ENCODE measurements around the gene NIPAL4. TPM values are rescaled to one million over a fixed set of nuclear protein-coding genes. Genes with fewer than 3 reads are reported as not detected.
A peak's percentile ranks its signal among the peaks of the same experiment; 100 is the strongest.

Gene NIPAL4
- total RNA-seq, 1 donor from 2014 or later = 5.3 TPM

DNA sequence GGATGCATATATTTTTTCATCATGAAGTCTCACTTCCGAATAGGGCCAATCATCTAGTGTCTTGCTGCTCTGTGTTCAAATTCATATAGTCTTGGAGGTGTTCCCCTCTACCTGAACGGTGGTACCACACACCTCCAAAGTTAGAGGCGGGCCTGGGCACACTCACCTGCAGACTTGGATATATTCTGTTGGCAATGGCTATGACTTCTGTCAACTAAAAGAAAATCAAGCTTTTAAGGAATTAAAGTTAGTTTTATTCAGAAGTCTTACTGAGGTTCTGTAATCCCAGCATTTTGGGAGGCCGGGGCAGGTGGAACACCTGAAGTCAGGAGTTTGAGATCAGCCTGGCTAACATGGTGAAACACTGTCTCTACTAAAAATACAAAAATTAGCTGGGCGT lies 2.6 kb upstream of the NIPAL4 start:
- no peak for DNase-seq (ENCODE audit: low read depth)
- Histone ChIP-seq H3K27me3 (ENCODE audit: control insufficient read depth, insufficient read depth, low read length) (no peaks in the 10 kb centered on the region), H3K36me3 (ENCODE audit: control insufficient read depth, insufficient read depth, low read length) (no peaks in the 10 kb centered on the region), H3K4me3 (ENCODE audit: low read depth, low read length) (no peak overlapping the region)
- FAIRE-seq = no peak
- TF ChIP-seq, protein P1, sequence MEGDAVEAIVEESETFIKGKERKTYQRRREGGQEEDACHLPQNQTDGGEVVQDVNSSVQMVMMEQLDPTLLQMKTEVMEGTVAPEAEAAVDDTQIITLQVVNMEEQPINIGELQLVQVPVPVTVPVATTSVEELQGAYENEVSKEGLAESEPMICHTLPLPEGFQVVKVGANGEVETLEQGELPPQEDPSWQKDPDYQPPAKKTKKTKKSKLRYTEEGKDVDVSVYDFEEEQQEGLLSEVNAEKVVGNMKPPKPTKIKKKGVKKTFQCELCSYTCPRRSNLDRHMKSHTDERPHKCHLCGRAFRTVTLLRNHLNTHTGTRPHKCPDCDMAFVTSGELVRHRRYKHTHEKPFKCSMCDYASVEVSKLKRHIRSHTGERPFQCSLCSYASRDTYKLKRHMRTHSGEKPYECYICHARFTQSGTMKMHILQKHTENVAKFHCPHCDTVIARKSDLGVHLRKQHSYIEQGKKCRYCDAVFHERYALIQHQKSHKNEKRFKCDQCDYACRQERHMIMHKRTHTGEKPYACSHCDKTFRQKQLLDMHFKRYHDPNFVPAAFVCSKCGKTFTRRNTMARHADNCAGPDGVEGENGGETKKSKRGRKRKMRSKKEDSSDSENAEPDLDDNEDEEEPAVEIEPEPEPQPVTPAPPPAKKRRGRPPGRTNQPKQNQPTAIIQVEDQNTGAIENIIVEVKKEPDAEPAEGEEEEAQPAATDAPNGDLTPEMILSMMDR (IDR thresholded peaks at IDR 0.05; ENCODE audit: insufficient read depth, low read length, severe bottlenecking) = no peak

DNA sequence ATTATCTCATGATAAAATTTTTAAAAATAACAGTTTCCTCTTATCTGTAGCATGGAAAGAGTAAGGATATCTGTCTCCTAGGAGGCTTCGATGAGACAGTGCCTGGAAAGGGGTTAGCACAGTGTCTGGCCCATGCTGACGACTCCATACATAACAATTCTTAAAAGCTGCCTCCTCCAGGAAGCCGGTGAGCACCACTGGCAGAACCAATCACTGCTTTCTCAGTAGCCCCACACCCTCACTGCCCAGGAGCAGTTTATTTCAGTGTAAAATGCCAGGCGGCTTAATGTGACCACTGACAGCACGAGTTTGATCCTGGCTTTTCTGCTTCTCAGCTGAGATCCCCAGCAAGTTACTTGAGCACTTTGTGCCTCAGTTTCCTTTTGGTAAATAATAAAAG lies 1.2 kb upstream of the NIPAL4 start:
- no peak for DNase-seq (ENCODE audit: low read depth)
- no peak for FAIRE-seq
- Histone ChIP-seq H3K36me3 (ENCODE audit: control insufficient read depth, insufficient read depth, low read length) (no peaks in the 10 kb centered on the region), H3K27me3 (ENCODE audit: control insufficient read depth, insufficient read depth, low read length) (no peaks in the 10 kb centered on the region), H3K4me3 (ENCODE audit: low read depth, low read length) (no peak overlapping the region)
- TF ChIP-seq, protein P1 (IDR thresholded peaks at IDR 0.05; ENCODE audit: insufficient read depth, low read length, severe bottlenecking) = no peak

DNA sequence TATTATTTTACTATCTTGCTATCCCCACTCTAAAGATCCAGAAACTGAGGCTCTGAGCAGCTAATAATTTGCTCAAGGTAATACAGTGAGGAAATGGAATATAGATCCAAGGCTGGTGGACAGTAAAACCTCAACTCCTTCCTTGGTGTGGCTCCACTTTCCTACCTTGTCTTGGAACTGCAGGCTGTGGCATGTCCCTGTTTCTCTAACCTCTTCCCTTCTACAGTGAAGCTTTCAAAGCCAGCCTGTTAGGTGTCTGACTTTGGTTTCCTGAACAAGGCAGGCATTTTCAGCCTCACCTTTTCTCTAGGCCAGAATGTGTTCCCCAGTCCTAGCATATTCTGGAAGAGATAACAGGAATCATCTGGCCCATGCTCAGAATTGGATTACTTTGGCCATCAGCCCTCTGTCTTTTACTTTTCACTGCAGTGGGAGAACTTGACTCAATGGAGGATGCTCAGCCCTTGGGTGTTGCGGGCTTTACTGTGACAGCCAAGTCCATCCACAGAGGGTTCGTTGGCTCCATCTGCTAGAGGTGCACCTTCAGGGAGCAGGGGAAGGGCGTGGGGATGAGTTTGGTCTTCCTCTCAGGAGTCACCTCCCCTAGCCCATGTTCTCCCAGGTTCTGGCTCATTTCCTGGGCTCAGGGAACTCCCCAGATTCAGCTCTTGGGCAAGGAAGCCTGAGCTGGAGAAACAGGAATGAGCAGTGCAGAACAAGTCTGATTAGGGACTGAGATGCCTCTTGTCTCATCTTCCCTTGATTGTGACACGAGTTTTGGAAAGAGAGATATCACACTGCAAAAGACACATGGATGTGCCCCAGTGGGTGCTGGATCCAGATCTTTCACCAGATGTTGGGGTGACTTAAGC lies 1.1 kb downstream of the NIPAL4 start:
- peaks cover 5% of the 10 kb centered on the region for H3K36me3 ChIP-seq (ENCODE audit: control insufficient read depth, insufficient read depth, low read length)
- peak; percentile 85 for DNase-seq (ENCODE audit: low read depth)
- peak overlapping the region; percentile 65 for H3K4me3 ChIP-seq (ENCODE audit: low read depth, low read length)
- peak; percentile 86 for FAIRE-seq
- H3K27me3 ChIP-seq (ENCODE audit: control insufficient read depth, insufficient read depth, low read length) = no peaks in the 10 kb centered on the region
- TF ChIP-seq, protein P1 (IDR thresholded peaks at IDR 0.05; ENCODE audit: insufficient read depth, low read length, severe bottlenecking) = no peak

DNA sequence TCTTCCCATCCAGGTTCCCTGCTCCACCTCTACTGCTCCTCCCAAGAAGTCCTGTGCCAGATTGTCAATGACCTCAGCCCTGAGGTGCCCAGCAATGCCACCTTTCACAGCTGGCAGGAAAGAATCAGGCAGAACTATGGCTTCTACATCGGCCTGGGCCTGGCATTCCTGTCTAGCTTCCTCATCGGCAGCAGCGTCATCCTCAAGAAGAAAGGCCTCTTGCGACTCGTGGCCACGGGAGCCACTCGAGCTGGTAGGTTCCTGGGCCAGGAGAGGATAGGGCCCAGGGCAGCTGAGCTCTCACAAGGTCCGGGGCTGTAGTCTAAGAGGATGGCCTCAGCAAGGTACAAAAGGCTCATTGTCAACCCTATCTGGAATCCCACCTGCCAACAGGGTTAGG lies 3.1 kb downstream of the NIPAL4 start:
- TF ChIP-seq, protein P1 (IDR thresholded peaks at IDR 0.05; ENCODE audit: insufficient read depth, low read length, severe bottlenecking) = no peak
- H3K36me3 ChIP-seq (ENCODE audit: control insufficient read depth, insufficient read depth, low read length) = peaks cover 9% of the 10 kb centered on the region
- no peak overlapping the region for H3K4me3 ChIP-seq (ENCODE audit: low read depth, low read length)
- FAIRE-seq = peak; percentile 60
- H3K27me3 ChIP-seq (ENCODE audit: control insufficient read depth, insufficient read depth, low read length) = no peaks in the 10 kb centered on the region
- DNase-seq (ENCODE audit: low read depth) = peak; percentile 43

DNA sequence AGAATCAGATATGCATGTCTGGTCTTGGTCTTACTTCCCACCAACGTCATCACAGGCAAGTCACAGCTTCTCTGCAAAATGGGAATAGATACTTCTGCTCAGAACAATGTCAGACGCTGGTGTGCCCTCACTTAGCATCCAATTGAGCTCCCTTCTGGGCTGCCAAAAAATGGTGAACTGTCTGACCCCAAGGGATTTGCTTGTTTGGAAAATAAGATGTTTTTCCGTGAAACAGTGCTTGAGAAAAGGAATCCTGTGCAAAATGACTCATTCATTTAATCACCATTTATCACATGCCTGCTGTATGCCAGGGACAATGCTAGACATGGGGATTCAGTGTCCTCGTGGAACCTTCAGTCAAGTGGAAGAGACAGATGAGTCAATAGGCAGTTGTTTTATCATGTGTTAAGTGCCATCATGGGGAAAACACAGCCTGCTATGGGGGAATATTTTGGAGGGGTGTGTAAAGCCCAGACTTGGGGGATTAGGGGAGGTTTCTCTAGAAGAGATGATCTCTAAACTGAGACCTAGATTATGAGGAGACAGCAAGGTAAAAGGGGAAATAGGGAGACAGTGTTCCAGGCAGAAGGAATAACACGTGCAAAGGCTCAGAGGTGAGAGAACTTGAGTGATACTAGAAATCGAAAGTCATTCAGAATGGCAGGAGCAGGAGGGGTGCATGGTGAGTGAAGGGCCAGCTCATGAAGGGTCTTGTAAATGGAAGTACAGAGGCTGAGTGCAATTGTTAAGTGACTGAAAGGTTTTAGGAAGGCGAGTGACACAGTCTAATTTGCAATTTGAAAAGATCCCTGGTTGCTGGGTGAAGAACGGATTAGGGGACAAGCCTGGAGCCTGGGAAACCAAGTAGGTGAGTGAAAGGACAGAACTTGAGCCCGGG lies 3.9 kb downstream of the NIPAL4 start:
- TF ChIP-seq, protein P1 (IDR thresholded peaks at IDR 0.05; ENCODE audit: insufficient read depth, low read length, severe bottlenecking) = no peak
- DNase-seq (ENCODE audit: low read depth) = peak; percentile 87

More for the DNA sequence above, 3.9 kb downstream of the NIPAL4 start:
- FAIRE-seq = peak; percentile 93
- Histone ChIP-seq H3K4me3 (ENCODE audit: low read depth, low read length) (no peak overlapping the region), H3K36me3 (ENCODE audit: control insufficient read depth, insufficient read depth, low read length) (peaks cover 13% of the 10 kb centered on the region), H3K27me3 (ENCODE audit: control insufficient read depth, insufficient read depth, low read length) (no peaks in the 10 kb centered on the region)
